ENCODE data around the gene CNTNAP2.

GRCh38 chr7:146565872-146566271, 449.3 kb downstream of the CNTNAP2 start:
- no peak for TF ChIP-seq EZH2phosphoT487 (IDR thresholded peaks at IDR 0.05; ENCODE audit: insufficient read depth, low read depth)
- TF ChIP-seq EZH2 (IDR thresholded peaks at IDR 0.05; ENCODE audit: insufficient read depth, poor library complexity, severe bottlenecking) = no peak

Measured in GM23248 (cell line).